Stimulated activated naive CD4-positive, alpha-beta T cell treated with Interleukin-2 at 50 U/mL for 16 hours (primary cell): ENCODE data around the gene ALLC.

ENCODE experiments used
- DNase-seq: peaks from one replicate; lab custom pipeline; 2025; lab: John Stamatoyannopoulos, UW

ALLC gene

GRCh38 chr2:3639653-3640052 is 18.3 kb upstream of the ALLC start:
- DNase-seq, result no peak

GRCh38 chr2:3641181-3641580 is 16.8 kb upstream of the ALLC start:
- DNase-seq, result no peak

GRCh38 chr2:3641841-3642421 is 16.1 kb upstream of the ALLC start:
- no peak for DNase-seq

GRCh38 chr2:3642521-3643215 is 15.3 kb upstream of the ALLC start:
- no peak for DNase-seq

GRCh38 chr2:3643371-3644245 is 14.4 kb upstream of the ALLC start:
- no peak for DNase-seq

- no peak for DNase-seq
These were observed 13.8 kb upstream of the ALLC start for GRCh38 chr2:3644246-3644525.

- DNase-seq, result no peak
These were observed 13.0 kb upstream of the ALLC start for GRCh38 chr2:3644891-3645605.

GRCh38 chr2:3645745-3646389 is 12.1 kb upstream of the ALLC start:
- no peak for DNase-seq

- no peak for DNase-seq
These were observed 11.6 kb upstream of the ALLC start for GRCh38 chr2:3646446-3646845.

- DNase-seq, result no peak
These were observed 10.8 kb upstream of the ALLC start for GRCh38 chr2:3647246-3647645.

- no peak for DNase-seq
These were observed 10.0 kb upstream of the ALLC start for GRCh38 chr2:3647831-3648651.

- no peak for DNase-seq
These were observed 9.3 kb upstream of the ALLC start for GRCh38 chr2:3648652-3649177.

GRCh38 chr2:3649581-3649980 is 8.4 kb upstream of the ALLC start:
- DNase-seq, result no peak

- DNase-seq, result no peak
These were observed 7.7 kb upstream of the ALLC start for GRCh38 chr2:3650140-3650920.

- DNase-seq, result peak; percentile 53
These were observed 6.0 kb upstream of the ALLC start for GRCh38 chr2:3651691-3652648.

- no peak for DNase-seq
These were observed 4.9 kb upstream of the ALLC start for GRCh38 chr2:3652896-3653625.

- DNase-seq, result no peak
These were observed 4.0 kb upstream of the ALLC start for GRCh38 chr2:3654011-3654410.

- DNase-seq, result no peak
These were observed 3.3 kb upstream of the ALLC start for GRCh38 chr2:3654531-3655225.
